ENCODE measurements around the gene GALNT4.

The GALNT4 gene

GRCh38 chr12:89524541-89525304 lies at the start of gene GALNT4:
Gene GALNT4, minus strand, starts transcription at chr12:89524796. Its CDS starts 247 bp downstream, at chr12:89524549.
- Histone ChIP-seq H3K9me3 (ENCODE audit: insufficient read depth, low read length) (no peaks in the 10 kb centered on the region), H3F3A (ENCODE audit: insufficient read depth) (peaks cover 14% of the 10 kb centered on the region), H3K36me3 (ENCODE audit: low read length) (no peaks in the 10 kb centered on the region), H3K4me3 (ENCODE audit: insufficient read depth, low read length, poor library complexity, severe bottlenecking) (peak within 1 kb of the TSS; percentile 69), H3K9me2 (replicated peaks; ENCODE audit: insufficient read depth, low read length) (no peaks in the 10 kb centered on the region), H3K4me2 (ENCODE audit: low read depth, low read length, poor library complexity, severe bottlenecking) (peak within 1 kb of the TSS; percentile 84), H4K20me1 (ENCODE audit: low read depth, low read length) (peaks cover 2% of the 10 kb centered on the region; the same call in 1 of the 2 replicates), H3K9ac (ENCODE audit: low read length) (peak within 1 kb of the TSS; percentile 77), H2AFZ (ENCODE audit: low read depth, low read length, severe bottlenecking) (peak within 1 kb of the TSS; percentile 86), H3K27me3 (ENCODE audit: low read length) (no peaks in the 10 kb centered on the region), H3K27ac (ENCODE audit: low read depth, low read length) (peak within 1 kb of the TSS; percentile 2; the same call in 1 of the 2 replicates), H3K79me2 (ENCODE audit: insufficient read depth, low read length) (no peaks in the 10 kb centered on the region; the same call in 1 of the 2 replicates)
- TF ChIP-seq EZH2phosphoT487 (conservative IDR thresholded peaks at IDR 0.05; ENCODE audit: low read length), result no peak
- TF ChIP-seq, protein P1, sequence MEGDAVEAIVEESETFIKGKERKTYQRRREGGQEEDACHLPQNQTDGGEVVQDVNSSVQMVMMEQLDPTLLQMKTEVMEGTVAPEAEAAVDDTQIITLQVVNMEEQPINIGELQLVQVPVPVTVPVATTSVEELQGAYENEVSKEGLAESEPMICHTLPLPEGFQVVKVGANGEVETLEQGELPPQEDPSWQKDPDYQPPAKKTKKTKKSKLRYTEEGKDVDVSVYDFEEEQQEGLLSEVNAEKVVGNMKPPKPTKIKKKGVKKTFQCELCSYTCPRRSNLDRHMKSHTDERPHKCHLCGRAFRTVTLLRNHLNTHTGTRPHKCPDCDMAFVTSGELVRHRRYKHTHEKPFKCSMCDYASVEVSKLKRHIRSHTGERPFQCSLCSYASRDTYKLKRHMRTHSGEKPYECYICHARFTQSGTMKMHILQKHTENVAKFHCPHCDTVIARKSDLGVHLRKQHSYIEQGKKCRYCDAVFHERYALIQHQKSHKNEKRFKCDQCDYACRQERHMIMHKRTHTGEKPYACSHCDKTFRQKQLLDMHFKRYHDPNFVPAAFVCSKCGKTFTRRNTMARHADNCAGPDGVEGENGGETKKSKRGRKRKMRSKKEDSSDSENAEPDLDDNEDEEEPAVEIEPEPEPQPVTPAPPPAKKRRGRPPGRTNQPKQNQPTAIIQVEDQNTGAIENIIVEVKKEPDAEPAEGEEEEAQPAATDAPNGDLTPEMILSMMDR (IDR thresholded peaks at IDR 0.05; ENCODE audit: insufficient read depth, low read length, poor library complexity, severe bottlenecking), result peak; percentile 64

- Histone ChIP-seq H3K4me3 (ENCODE audit: insufficient read depth, low read length, poor library complexity, severe bottlenecking) (no peak overlapping the region), H2AFZ (ENCODE audit: low read depth, low read length, severe bottlenecking) (no peak overlapping the region), H3K9me2 (replicated peaks; ENCODE audit: insufficient read depth, low read length) (no peaks in the 10 kb centered on the region), H3K27me3 (ENCODE audit: low read length) (no peaks in the 10 kb centered on the region), H4K20me1 (ENCODE audit: low read depth, low read length) (no peaks in the 10 kb centered on the region), H3K9me3 (ENCODE audit: insufficient read depth, low read length) (no peaks in the 10 kb centered on the region), H3K9ac (ENCODE audit: low read length) (no peak overlapping the region), H3K27ac (ENCODE audit: low read depth, low read length) (no peak overlapping the region), H3K79me2 (ENCODE audit: insufficient read depth, low read length) (no peaks in the 10 kb centered on the region), H3K4me2 (ENCODE audit: low read depth, low read length, poor library complexity, severe bottlenecking) (no peak overlapping the region), H3F3A (ENCODE audit: insufficient read depth) (no peaks in the 10 kb centered on the region), H3K36me3 (ENCODE audit: low read length) (no peaks in the 10 kb centered on the region)
- TF ChIP-seq, protein P1 (IDR thresholded peaks at IDR 0.05; ENCODE audit: insufficient read depth, low read length, poor library complexity, severe bottlenecking), result no peak
- no peak for TF ChIP-seq EZH2phosphoT487 (conservative IDR thresholded peaks at IDR 0.05; ENCODE audit: low read length)
Measured at GRCh38 chr12:89573051-89573810, 48.6 kb upstream of the GALNT4 start.

GRCh38 chr12:89571491-89572195 lies 47.0 kb upstream of the GALNT4 start:
- no peak for TF ChIP-seq EZH2phosphoT487 (conservative IDR thresholded peaks at IDR 0.05; ENCODE audit: low read length)
- TF ChIP-seq, protein P1 (IDR thresholded peaks at IDR 0.05; ENCODE audit: insufficient read depth, low read length, poor library complexity, severe bottlenecking), result no peak
- Histone ChIP-seq H3K36me3 (ENCODE audit: low read length) (no peaks in the 10 kb centered on the region), H3K9me3 (ENCODE audit: insufficient read depth, low read length) (no peaks in the 10 kb centered on the region), H3K4me2 (ENCODE audit: low read depth, low read length, poor library complexity, severe bottlenecking) (no peak overlapping the region), H3F3A (ENCODE audit: insufficient read depth) (no peaks in the 10 kb centered on the region), H3K4me3 (ENCODE audit: insufficient read depth, low read length, poor library complexity, severe bottlenecking) (no peak overlapping the region), H3K27ac (ENCODE audit: low read depth, low read length) (no peak overlapping the region), H3K27me3 (ENCODE audit: low read length) (no peaks in the 10 kb centered on the region), H3K79me2 (ENCODE audit: insufficient read depth, low read length) (no peaks in the 10 kb centered on the region), H3K9ac (ENCODE audit: low read length) (no peak overlapping the region), H3K9me2 (replicated peaks; ENCODE audit: insufficient read depth, low read length) (no peaks in the 10 kb centered on the region), H4K20me1 (ENCODE audit: low read depth, low read length) (no peaks in the 10 kb centered on the region), H2AFZ (ENCODE audit: low read depth, low read length, severe bottlenecking) (no peak overlapping the region)

Data from SU-DHL-6 (cell line).